SU-DHL-6 (cell line): Measurements from ENCODE around the gene STPG2.

Source experiments
- H2AFZ ChIP-seq: fragments of 200-600 bp; sonication (generic); 2 replicates; pipeline ENCODE4 v1.6.1; 2014; ENCODE audit warnings: low read depth, mild to moderate bottlenecking, moderate library complexity, mixed read lengths, antibody characterized with exemption, low read length; ENCODE audit not compliant: severe bottlenecking
- H3F3A ChIP-seq: fragments of 200-600 bp; shearing (Covaris generic); 2 replicates; pipeline ENCODE4 v1.6.0; 2016; ENCODE audit warnings: antibody characterized with exemption, mild to moderate bottlenecking; ENCODE audit not compliant: insufficient read depth
- H3K27ac ChIP-seq: fragments of 200-600 bp; sonication (generic); 2 replicates; pipeline ENCODE4 v1.5.1; 2016; ENCODE audit warnings: low read depth, mild to moderate bottlenecking, low read length, moderate library complexity, mixed read lengths
- H3K27me3 ChIP-seq: fragments of 200-600 bp; sonication (generic), shearing (Covaris generic); 2 replicates; pipeline ENCODE4 v1.6.0; 2014; ENCODE audit warnings: mild to moderate bottlenecking, low read length
- H3K36me3 ChIP-seq: fragments of 200-600 bp; sonication (generic); 2 replicates; pipeline ENCODE4 v1.6.1; 2014; ENCODE audit warnings: mild to moderate bottlenecking, low read length, mixed read lengths
- H3K4me2 ChIP-seq: fragments of 300-600, 200-600 bp; shearing (Covaris generic), sonication (generic); 2 replicates; pipeline ENCODE4 v1.6.0; 2014; ENCODE audit warnings: low read length, low read depth, mild to moderate bottlenecking; ENCODE audit not compliant: poor library complexity, severe bottlenecking
- H3K4me3 ChIP-seq: fragments of 200-600 bp; sonication (generic); 2 replicates; pipeline ENCODE4 v1.5.1; 2014; ENCODE audit warnings: antibody characterized with exemption, low read length, mild to moderate bottlenecking, mixed read lengths; ENCODE audit not compliant: insufficient read depth, poor library complexity, severe bottlenecking
- H3K79me2 ChIP-seq: fragments of 200-600 bp; sonication (generic); 2 replicates; pipeline ENCODE4 v1.6.1; 2014; ENCODE audit warnings: mild to moderate bottlenecking, low read length, moderate library complexity; ENCODE audit not compliant: insufficient read depth
- H3K9ac ChIP-seq: fragments of 200-600 bp; sonication (generic); 2 replicates; pipeline ENCODE4 v1.7.0; 2014; ENCODE audit warnings: mild to moderate bottlenecking, low read length
- H3K9me2 ChIP-seq: fragments of 200-600 bp; sonication (generic); replicated peaks from 2 replicates; pipeline ENCODE4 v1.6.1; 2014; ENCODE audit warnings: low read length; ENCODE audit not compliant: insufficient read depth
- H3K9me3 ChIP-seq: fragments of 200-600 bp; sonication (generic); 2 replicates; pipeline ENCODE4 v1.6.1; 2014; ENCODE audit warnings: low read length, mixed read lengths; ENCODE audit not compliant: insufficient read depth
- H4K20me1 ChIP-seq: fragments of 200-600 bp; sonication (generic); 2 replicates; pipeline ENCODE4 v1.6.1; 2014; ENCODE audit warnings: low read depth, mild to moderate bottlenecking, antibody characterized with exemption, low read length, moderate library complexity, mixed read lengths
- EZH2phosphoT487 ChIP-seq: fragments of 200-600 bp; sonication (generic), shearing (Covaris generic); conservative IDR thresholded peaks from 2 replicates; pipeline ENCODE4 v1.6.1; 2018; ENCODE audit warnings: mild to moderate bottlenecking, antibody characterized with exemption, low read length, moderate library complexity, mixed read lengths
- TF ChIP-seq, protein P1 (sequence below): fragments of 200-600 bp; sonication (generic); IDR thresholded peaks from one replicate; pipeline ENCODE4 v1.5.1; 2017; ENCODE audit warnings: antibody characterized with exemption, mild to moderate bottlenecking, low read length, moderate library complexity; ENCODE audit not compliant: insufficient read depth, poor library complexity, severe bottlenecking

STPG2 gene

DNA sequence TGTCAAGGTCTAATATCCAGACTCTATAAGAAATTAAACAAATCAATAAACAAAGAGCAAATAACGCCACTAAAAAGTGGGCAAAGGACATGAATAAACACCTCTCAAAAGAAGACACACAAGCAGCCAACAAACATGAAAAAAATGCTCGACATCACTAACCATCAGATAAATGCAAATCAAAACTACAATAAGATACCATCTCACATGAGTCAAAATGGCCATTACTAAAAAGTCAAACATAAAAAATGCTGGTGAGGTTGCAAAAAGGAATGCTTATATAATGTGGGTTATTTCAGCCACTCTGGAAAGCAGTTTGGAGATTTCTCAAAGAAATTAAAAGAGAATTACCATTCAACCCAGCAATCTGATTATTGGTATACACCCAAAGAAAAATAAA lies 481.1 kb downstream of the STPG2 start:
- Histone ChIP-seq H3K36me3 (no peaks in the 10 kb centered on the region), H3K9ac (no peak overlapping the region), H4K20me1 (no peaks in the 10 kb centered on the region), H3K9me3 (no peaks in the 10 kb centered on the region), H3K79me2 (no peaks in the 10 kb centered on the region), H3K9me2 (no peaks in the 10 kb centered on the region), H3K4me3 (no peak overlapping the region), H3K27me3 (no peaks in the 10 kb centered on the region), H3K27ac (no peak overlapping the region), H3F3A (no peaks in the 10 kb centered on the region), H2AFZ (no peak overlapping the region), H3K4me2 (no peak overlapping the region)
- TF ChIP-seq, protein P1, sequence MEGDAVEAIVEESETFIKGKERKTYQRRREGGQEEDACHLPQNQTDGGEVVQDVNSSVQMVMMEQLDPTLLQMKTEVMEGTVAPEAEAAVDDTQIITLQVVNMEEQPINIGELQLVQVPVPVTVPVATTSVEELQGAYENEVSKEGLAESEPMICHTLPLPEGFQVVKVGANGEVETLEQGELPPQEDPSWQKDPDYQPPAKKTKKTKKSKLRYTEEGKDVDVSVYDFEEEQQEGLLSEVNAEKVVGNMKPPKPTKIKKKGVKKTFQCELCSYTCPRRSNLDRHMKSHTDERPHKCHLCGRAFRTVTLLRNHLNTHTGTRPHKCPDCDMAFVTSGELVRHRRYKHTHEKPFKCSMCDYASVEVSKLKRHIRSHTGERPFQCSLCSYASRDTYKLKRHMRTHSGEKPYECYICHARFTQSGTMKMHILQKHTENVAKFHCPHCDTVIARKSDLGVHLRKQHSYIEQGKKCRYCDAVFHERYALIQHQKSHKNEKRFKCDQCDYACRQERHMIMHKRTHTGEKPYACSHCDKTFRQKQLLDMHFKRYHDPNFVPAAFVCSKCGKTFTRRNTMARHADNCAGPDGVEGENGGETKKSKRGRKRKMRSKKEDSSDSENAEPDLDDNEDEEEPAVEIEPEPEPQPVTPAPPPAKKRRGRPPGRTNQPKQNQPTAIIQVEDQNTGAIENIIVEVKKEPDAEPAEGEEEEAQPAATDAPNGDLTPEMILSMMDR = no peak
- TF ChIP-seq EZH2phosphoT487 = no peak

DNA sequence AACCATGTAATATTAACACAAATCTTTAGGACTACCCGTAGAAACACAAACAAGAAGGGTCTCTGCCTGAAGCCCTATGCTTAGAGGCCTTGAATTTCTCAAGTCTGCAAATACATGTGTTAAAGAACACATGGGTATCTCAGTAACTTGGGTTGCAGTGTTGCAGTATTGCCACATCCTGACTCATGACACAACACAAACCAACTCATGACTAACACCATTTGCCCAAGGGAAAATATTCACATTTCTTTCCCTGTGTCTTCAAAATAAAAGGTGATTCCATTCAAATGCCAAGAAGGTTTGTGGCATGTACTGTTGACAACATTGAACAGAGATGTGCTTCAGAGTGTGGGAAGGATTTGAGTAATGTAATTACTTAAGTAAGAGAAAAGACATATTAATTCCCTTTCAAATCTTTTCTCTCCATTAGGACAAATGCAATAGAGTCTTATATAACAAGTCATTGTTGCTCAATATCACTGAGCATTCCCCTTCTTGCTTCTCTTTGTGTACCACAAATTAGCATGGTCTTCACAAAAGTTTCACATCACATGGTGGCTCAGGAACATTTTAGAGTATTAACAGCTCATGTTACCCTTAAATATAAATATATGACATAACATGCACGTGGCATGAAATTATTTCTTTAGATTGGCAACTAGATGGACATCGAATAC lies 487.1 kb downstream of the STPG2 start:
- Histone ChIP-seq H3K9me2 (no peaks in the 10 kb centered on the region), H3K9ac (no peak overlapping the region), H3K27me3 (no peaks in the 10 kb centered on the region), H3K4me3 (no peak overlapping the region), H4K20me1 (no peaks in the 10 kb centered on the region), H3K9me3 (no peaks in the 10 kb centered on the region), H3K79me2 (no peaks in the 10 kb centered on the region), H3K4me2 (no peak overlapping the region), H3F3A (no peaks in the 10 kb centered on the region), H3K36me3 (no peaks in the 10 kb centered on the region), H3K27ac (no peak overlapping the region), H2AFZ (no peak overlapping the region)
- TF ChIP-seq, protein P1 = no peak
- TF ChIP-seq EZH2phosphoT487 = no peak

DNA sequence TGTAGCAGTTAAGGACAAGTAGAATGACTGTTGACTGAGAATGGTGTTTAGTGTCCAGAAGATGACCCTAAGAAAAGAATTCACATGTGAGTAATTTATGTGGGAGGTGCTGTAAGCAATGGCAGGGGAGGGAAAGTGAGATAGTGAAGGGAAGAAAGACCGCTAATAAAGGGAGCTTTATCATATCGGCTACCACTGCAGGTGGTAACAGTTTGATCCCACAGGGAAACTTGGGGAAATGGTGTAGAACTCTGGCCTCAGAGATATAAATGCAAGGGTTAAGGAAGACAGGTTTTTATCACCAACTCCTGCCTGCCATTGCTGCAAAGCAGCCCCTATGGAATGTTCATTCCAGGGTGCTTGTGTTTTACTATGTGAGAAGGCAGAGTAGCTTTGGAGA lies 489.6 kb downstream of the STPG2 start:
- Histone ChIP-seq H3F3A (no peaks in the 10 kb centered on the region), H2AFZ (no peak overlapping the region), H3K27ac (no peak overlapping the region), H3K9me3 (no peaks in the 10 kb centered on the region), H3K79me2 (no peaks in the 10 kb centered on the region), H3K9me2 (no peaks in the 10 kb centered on the region), H3K36me3 (no peaks in the 10 kb centered on the region), H3K27me3 (no peaks in the 10 kb centered on the region), H3K9ac (no peak overlapping the region), H3K4me3 (no peak overlapping the region), H3K4me2 (no peak overlapping the region), H4K20me1 (no peaks in the 10 kb centered on the region)
- TF ChIP-seq, protein P1 = no peak
- TF ChIP-seq EZH2phosphoT487 = no peak

DNA sequence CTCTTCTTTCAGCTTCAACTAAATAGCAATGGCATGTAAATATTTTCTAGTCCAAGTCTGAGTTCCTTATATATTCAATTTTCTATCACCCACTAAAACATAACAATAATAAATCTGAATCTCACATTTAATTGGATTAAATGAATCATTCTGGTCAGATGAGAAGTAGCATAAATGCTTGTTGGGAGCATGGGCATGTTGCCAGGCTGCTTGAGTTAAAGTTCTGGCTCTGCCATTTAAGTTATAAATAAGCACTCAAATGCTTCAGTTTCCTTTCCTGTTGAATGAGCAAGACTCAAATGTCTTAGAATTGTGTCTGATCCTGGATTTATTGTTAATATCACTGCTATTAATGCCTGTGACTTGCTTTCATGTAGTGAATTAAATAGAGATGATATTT lies 496.3 kb downstream of the STPG2 start:
- H3K27me3 ChIP-seq = no peaks in the 10 kb centered on the region
- no peak for TF ChIP-seq EZH2phosphoT487
- TF ChIP-seq, protein P1 = no peak
- H3K4me3 ChIP-seq = no peak overlapping the region
- H2AFZ ChIP-seq = no peak overlapping the region
- no peak overlapping the region for H3K27ac ChIP-seq
- no peaks in the 10 kb centered on the region for H3K79me2 ChIP-seq
- no peak overlapping the region for H3K4me2 ChIP-seq
- H3K36me3 ChIP-seq = no peaks in the 10 kb centered on the region
- H3K9me2 ChIP-seq = no peaks in the 10 kb centered on the region
- H3F3A ChIP-seq = no peaks in the 10 kb centered on the region
- no peaks in the 10 kb centered on the region for H3K9me3 ChIP-seq
- no peaks in the 10 kb centered on the region for H4K20me1 ChIP-seq
- no peak overlapping the region for H3K9ac ChIP-seq
